Neuronal stem cell (in vitro differentiated cells): ENCODE data around the gene ATG10.

Source experiments
- DNase-seq: peaks from one replicate; pipeline ENCODE4 v3.0.0-alpha.2; 2013; ENCODE audit warnings: low spot score
- H2AFZ ChIP-seq: one replicate; pipeline ENCODE4 v1.6.1; 2013; ENCODE audit warnings: mild to moderate bottlenecking, low read length, inconsistent platforms
- H2AK5ac ChIP-seq: 2 replicates; pipeline ENCODE4 v1.6.1; 2013; ENCODE audit warnings: low read depth, mild to moderate bottlenecking, inconsistent platforms, low read length, moderate library complexity, mixed read lengths
- H2BK120ac ChIP-seq: 2 replicates; pipeline ENCODE4 v1.6.1; 2013; ENCODE audit warnings: low read depth, mild to moderate bottlenecking, inconsistent platforms, low read length, moderate library complexity, mixed read lengths
- H2BK12ac ChIP-seq: one replicate; pipeline ENCODE4 v1.6.1; 2013; ENCODE audit warnings: low read length, inconsistent platforms
- H2BK15ac ChIP-seq: 2 replicates; pipeline ENCODE4 v1.6.1; 2013; ENCODE audit warnings: mild to moderate bottlenecking, low read length, inconsistent platforms, mixed read lengths
- H2BK5ac ChIP-seq: one replicate; pipeline ENCODE4 v1.6.1; 2013; ENCODE audit warnings: inconsistent platforms, mild to moderate bottlenecking, low read length, moderate library complexity
- H3K14ac ChIP-seq: one replicate; pipeline ENCODE4 v1.6.1; 2013; ENCODE audit warnings: low read length, inconsistent platforms
- H3K18ac ChIP-seq: 2 replicates; pipeline ENCODE4 v1.6.1; 2013; ENCODE audit warnings: low read length, inconsistent platforms
- H3K23ac ChIP-seq: 2 replicates; pipeline ENCODE4 v1.6.1; 2013; ENCODE audit warnings: low read depth, mild to moderate bottlenecking, mixed read lengths, low read length, inconsistent platforms; ENCODE audit not compliant: poor library complexity
- H3K27ac ChIP-seq: replicated peaks from 3 replicates; pipeline ENCODE4 v1.5.1; 2013; ENCODE audit warnings: low read length, inconsistent platforms
- H3K27me3 ChIP-seq, 3 experiments: 2 replicates each; pipeline ENCODE4 v1.6.1; 2013; ENCODE audit warnings: low read length in 3 of 3, mild to moderate bottlenecking in 2 of 3, inconsistent platforms in 1 of 3, low read depth in 1 of 3, mixed read lengths in 1 of 3, moderate library complexity in 1 of 3; ENCODE audit not compliant: control insufficient read depth in 3 of 3, insufficient read depth in 3 of 3
- H3K36me3 ChIP-seq, 2 donors: replicated peaks in 1 of 2; 2 replicates each; pipeline ENCODE4 v1.6.1; 2013; ENCODE audit warnings: low read length in 2 of 2; ENCODE audit not compliant: control insufficient read depth in 2 of 2, insufficient read depth in 2 of 2
- H3K4ac ChIP-seq: 2 replicates; pipeline ENCODE4 v1.6.1; 2013; ENCODE audit warnings: inconsistent platforms, mild to moderate bottlenecking, low read length, moderate library complexity
- H3K4me1 ChIP-seq, 2 donors: 1 replicate in 1 of 2; 2 replicates in 1 of 2; pipeline ENCODE4 v1.6.1; 2013; ENCODE audit warnings: low read length in 2 of 2, low read depth in 1 of 2; ENCODE audit not compliant: control insufficient read depth in 2 of 2, insufficient read depth in 1 of 2
- H3K4me2 ChIP-seq: one replicate; pipeline ENCODE4 v1.6.1; 2013; ENCODE audit warnings: mild to moderate bottlenecking, low read length, inconsistent platforms; ENCODE audit not compliant: insufficient read depth, poor library complexity, severe bottlenecking
- H3K4me3 ChIP-seq, 2 donors: 2 replicates each; pipeline ENCODE4 v1.5.1; 2013; ENCODE audit warnings: low read length in 2 of 2, mild to moderate bottlenecking in 2 of 2, inconsistent platforms in 1 of 2, moderate library complexity in 1 of 2
- H3K79me1 ChIP-seq: one replicate; pipeline ENCODE4 v1.6.1; 2013; ENCODE audit warnings: low read depth, mild to moderate bottlenecking, inconsistent platforms, low read length, moderate library complexity
- H3K9ac ChIP-seq: one replicate; pipeline ENCODE4 v1.6.1; 2013; ENCODE audit warnings: mild to moderate bottlenecking, low read depth, low read length, inconsistent platforms; ENCODE audit not compliant: poor library complexity
- H3K9me3 ChIP-seq, 2 donors: replicated peaks in 1 of 2; 2 replicates each; pipeline versions ENCODE3 to v1.6.1; 2013; ENCODE audit warnings: low read length in 2 of 2, mild to moderate bottlenecking in 2 of 2, inconsistent platforms in 1 of 2, low read depth in 1 of 2, mixed read lengths in 1 of 2, moderate library complexity in 1 of 2; ENCODE audit not compliant: control insufficient read depth in 2 of 2, insufficient read depth in 1 of 2
- H4K8ac ChIP-seq: one replicate; pipeline ENCODE4 v1.6.1; 2013; ENCODE audit warnings: low read depth, mild to moderate bottlenecking, inconsistent platforms, low read length, moderate library complexity
- H4K91ac ChIP-seq: one replicate; pipeline ENCODE4 v1.6.1; 2013; ENCODE audit warnings: low read length, low read depth, mild to moderate bottlenecking, inconsistent platforms; ENCODE audit not compliant: poor library complexity
- WGBS, 2 donors: extraction: QIAGEN DNeasy Blood & Tissue Kit; methylation state at CpG; one replicate each; pipeline ENCODE4 v1.1.7; 2013; ENCODE audit warnings: missing lambda C conversion rate in 2 of 2, mixed read lengths in 1 of 2; ENCODE audit not compliant: insufficient read length in 2 of 2, insufficient replicate concordance in 1 of 2; ENCODE audit errors: extremely low coverage in 2 of 2; 5-methylcytosine and 5-hydroxymethylcytosine counted together

Gene ATG10

DNA sequence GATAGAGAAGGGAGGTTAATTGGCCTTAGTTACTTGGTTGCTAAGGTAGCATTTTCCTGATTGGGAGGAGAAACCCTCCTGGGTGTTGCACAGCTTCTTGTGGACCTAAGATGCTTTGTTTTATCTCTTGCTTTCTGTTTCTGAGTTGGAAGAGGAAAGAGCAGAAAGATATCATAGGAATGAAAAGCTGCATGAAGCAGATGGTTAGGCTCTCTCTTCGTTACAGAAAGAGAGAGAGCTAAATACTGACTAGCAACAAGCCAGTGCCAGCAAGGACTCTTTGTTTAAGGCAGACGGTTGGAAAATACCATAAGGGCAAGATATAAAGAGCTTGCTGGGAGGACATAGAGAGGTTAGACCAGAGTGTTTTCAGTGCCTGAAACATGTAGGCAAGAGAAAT is 103.1 kb downstream of the ATG10 start:
- peak overlapping the region; percentile 85 for H2AFZ ChIP-seq
- H4K91ac ChIP-seq, result no peak overlapping the region
- H3K27ac ChIP-seq, result peak overlapping the region; percentile 20
- H3K79me1 ChIP-seq, result no peaks in the 10 kb centered on the region
- no peak overlapping the region for H2BK15ac ChIP-seq
- H3K4me3 ChIP-seq, result no peak overlapping the region
- no peaks in the 10 kb centered on the region for H3K9me3 ChIP-seq
- H3K18ac ChIP-seq, result no peak overlapping the region
- H4K8ac ChIP-seq, result no peak overlapping the region
- peak; percentile 8 for DNase-seq
- H3K27me3 ChIP-seq, result no peaks in the 10 kb centered on the region
- peaks cover 0 to 2% of the 10 kb centered on the region in 2 donors for H3K4me1 ChIP-seq
- no peak overlapping the region for H2BK5ac ChIP-seq
- no peak overlapping the region for H3K4ac ChIP-seq
- no peak overlapping the region for H2BK120ac ChIP-seq
- H3K4me2 ChIP-seq, result peak overlapping the region; percentile 26
- H3K14ac ChIP-seq, result no peak overlapping the region
- no peak overlapping the region for H2AK5ac ChIP-seq
- H3K36me3 ChIP-seq, result no peaks in the 10 kb centered on the region
- H3K9ac ChIP-seq, result no peak overlapping the region
- no CpG with 5 or more reads among the region's 2 CpGs for WGBS, 2 donors
- H2BK12ac ChIP-seq, result no peak overlapping the region
- H3K23ac ChIP-seq, result no peak overlapping the region

DNA sequence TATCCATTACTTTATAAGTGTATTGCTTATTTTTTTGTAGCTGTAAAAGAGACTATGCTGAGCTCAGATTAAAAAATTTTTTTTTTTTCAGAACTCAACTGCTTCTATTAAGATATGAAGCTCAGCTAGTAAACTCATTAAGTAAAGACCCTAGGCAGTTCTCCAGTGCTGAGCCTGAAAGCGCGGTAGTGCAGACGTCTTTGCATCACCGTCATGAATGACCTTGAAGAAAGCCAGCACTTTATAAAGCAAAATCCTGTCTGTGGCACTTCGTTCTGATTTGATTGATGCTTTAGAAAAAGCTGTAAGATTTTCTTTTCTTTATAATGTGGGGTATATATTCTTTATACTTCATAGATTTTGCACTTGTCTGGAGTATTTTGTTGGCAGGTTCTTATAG is 105.7 kb downstream of the ATG10 start:
- no peak overlapping the region for H2BK5ac ChIP-seq
- H3K36me3 ChIP-seq, result no peaks in the 10 kb centered on the region
- H2BK120ac ChIP-seq, result no peak overlapping the region
- H3K23ac ChIP-seq, result no peak overlapping the region
- H4K91ac ChIP-seq, result no peak overlapping the region
- no peaks in the 10 kb centered on the region for H3K9me3 ChIP-seq
- H3K4me1 ChIP-seq, result peaks cover 0 to 2% of the 10 kb centered on the region in 2 donors
- no peak overlapping the region for H2BK12ac ChIP-seq
- no peak overlapping the region for H3K14ac ChIP-seq
- H3K4me2 ChIP-seq, result no peak overlapping the region
- no peak overlapping the region for H4K8ac ChIP-seq
- H3K79me1 ChIP-seq, result no peaks in the 10 kb centered on the region
- H2AFZ ChIP-seq, result no peak overlapping the region
- H3K4me3 ChIP-seq, result no peak overlapping the region
- H3K27ac ChIP-seq, result no peak overlapping the region
- H3K27me3 ChIP-seq, result no peaks in the 10 kb centered on the region
- H3K4ac ChIP-seq, result no peak overlapping the region
- no peak overlapping the region for H3K18ac ChIP-seq
- WGBS, 2 donors, result no CpG with 5 or more reads among the region's 5 CpGs
- DNase-seq, result no peak
- H3K9ac ChIP-seq, result no peak overlapping the region
- no peak overlapping the region for H2AK5ac ChIP-seq
- H2BK15ac ChIP-seq, result no peak overlapping the region

DNA sequence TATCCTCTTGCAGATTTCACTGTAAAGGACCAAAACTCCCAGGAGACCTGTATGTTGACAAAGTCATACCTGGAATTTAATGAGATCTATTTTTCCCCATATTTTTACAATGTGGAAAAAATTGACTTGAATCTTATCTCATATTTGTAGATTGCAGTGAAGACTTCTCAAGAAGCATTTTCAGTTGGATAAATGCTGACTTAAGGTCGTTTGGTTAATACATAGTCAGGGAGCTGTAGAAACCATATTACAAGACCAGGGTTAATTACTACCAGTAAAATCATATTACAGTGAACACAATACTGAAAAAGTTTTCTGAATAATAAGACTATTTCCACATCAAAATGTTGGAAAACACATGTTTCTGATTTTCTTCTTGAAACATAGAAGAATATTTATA is 119.8 kb downstream of the ATG10 start:
- no peak overlapping the region for H4K91ac ChIP-seq
- no peaks in the 10 kb centered on the region for H3K27me3 ChIP-seq
- H3K4ac ChIP-seq, result no peak overlapping the region
- no peak overlapping the region for H3K18ac ChIP-seq
- H3K9ac ChIP-seq, result no peak overlapping the region
- H3K4me2 ChIP-seq, result no peak overlapping the region
- no peak overlapping the region for H2BK120ac ChIP-seq
- no CpG with 5 or more reads among the region's 1 CpG for WGBS, 2 donors
- no peak overlapping the region for H2AK5ac ChIP-seq
- H4K8ac ChIP-seq, result no peak overlapping the region
- no peak overlapping the region for H3K4me3 ChIP-seq
- no peak overlapping the region for H3K23ac ChIP-seq
- peaks cover 3 to 14% of the 10 kb centered on the region in 2 donors for H3K9me3 ChIP-seq
- no peak overlapping the region for H2BK15ac ChIP-seq
- H2AFZ ChIP-seq, result no peak overlapping the region
- no peak overlapping the region for H3K27ac ChIP-seq
- no peak overlapping the region for H3K14ac ChIP-seq
- no peak overlapping the region for H2BK12ac ChIP-seq
- no peak for DNase-seq
- peaks cover 0 to 6% of the 10 kb centered on the region in 2 donors for H3K4me1 ChIP-seq
- H3K36me3 ChIP-seq, result no peaks in the 10 kb centered on the region
- no peak overlapping the region for H2BK5ac ChIP-seq
- H3K79me1 ChIP-seq, result no peaks in the 10 kb centered on the region

DNA sequence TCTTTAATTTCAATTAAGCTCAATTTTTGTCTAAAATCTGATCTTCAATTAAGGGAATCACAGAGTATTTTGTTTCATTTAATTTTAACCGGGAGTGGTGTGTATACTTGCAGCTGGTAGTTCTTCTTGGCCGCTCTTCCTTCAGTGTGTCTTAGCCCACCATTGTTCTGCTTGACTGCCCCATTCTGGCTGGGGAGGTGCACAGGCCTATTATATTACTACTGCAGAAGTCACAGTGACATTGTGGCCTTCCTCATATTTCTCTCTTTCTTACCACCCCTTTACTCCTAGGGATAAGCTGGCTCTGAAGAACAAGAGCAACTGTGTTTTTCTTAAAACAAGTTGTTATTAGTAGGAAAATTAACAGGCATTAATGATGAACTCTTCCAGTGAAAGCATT is 123.7 kb downstream of the ATG10 start:
- Histone ChIP-seq H3K27me3 (no peaks in the 10 kb centered on the region), H2BK5ac (no peak overlapping the region), H2AK5ac (no peak overlapping the region), H3K18ac (no peak overlapping the region), H3K4me1 (peaks cover 0 to 6% of the 10 kb centered on the region in 2 donors), H3K36me3 (no peaks in the 10 kb centered on the region), H3K23ac (no peak overlapping the region), H3K4me3 (no peak overlapping the region), H3K27ac (no peak overlapping the region), H3K4ac (no peak overlapping the region), H3K9ac (no peak overlapping the region), H3K9me3 (peaks cover 3 to 9% of the 10 kb centered on the region in 2 donors), H2BK12ac (no peak overlapping the region), H3K14ac (no peak overlapping the region), H2BK15ac (no peak overlapping the region), H3K79me1 (no peaks in the 10 kb centered on the region), H2BK120ac (no peak overlapping the region), H4K91ac (no peak overlapping the region), H3K4me2 (no peak overlapping the region), H2AFZ (peak overlapping the region; percentile 62), H4K8ac (no peak overlapping the region)
- no CpG with 5 or more reads among the region's 2 CpGs for WGBS, 2 donors
- DNase-seq, result no peak
